SW 1271 (cell line): ENCODE data around the gene NACA2.
"Not testable (repeated sequence)": the region's sequence is repeated elsewhere in the genome, so short reads cannot be mapped to it uniquely, and the experiment has no call there.

Experiments
- DNase-seq, 2 experiments: peaks; one replicate each; lab custom pipeline; 2025; lab: John Stamatoyannopoulos, UW

The NACA2 gene

GRCh38 chr17:61575983-61576382, 15.0 kb downstream of the NACA2 start:
- no peak for DNase-seq

DNA sequence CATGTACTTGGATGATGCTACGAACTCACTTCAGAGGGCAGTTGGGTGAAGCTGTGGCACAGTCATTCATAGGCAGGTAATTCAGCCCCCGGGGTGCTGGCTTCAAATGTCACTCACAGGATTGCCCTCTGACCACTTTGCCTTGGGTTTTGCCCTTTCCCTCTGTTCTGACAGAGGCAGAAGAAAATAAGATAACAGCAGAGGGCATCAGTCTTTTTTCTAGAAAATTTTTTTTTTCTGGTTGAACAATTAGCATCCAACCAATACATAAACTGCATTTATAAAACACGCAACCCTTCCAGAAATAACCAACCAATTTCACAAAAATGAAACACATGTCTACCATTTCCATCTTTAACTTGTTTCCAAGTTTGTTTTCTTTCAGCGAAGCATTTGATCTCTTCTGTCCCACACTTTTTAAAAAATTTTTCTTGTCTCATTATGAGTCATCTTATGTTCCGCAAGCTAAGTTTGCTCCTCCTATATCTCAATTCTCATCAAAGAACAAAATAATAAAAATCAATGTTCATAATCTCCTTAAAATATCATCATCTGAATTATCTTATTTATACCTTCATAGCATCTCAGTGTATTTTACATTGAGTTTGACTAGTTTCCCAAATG, 15.6 kb downstream of the NACA2 start:
- no peak for DNase-seq

- DNase-seq: no peak
These were observed 16.3 kb downstream of the NACA2 start for GRCh38 chr17:61574542-61575351.

GRCh38 chr17:61572547-61572946, 18.5 kb downstream of the NACA2 start:
- DNase-seq: not testable (repeated sequence)

- no peak for DNase-seq
These were observed 19.4 kb downstream of the NACA2 start for GRCh38 chr17:61571624-61572023.

- DNase-seq: peak in 1 of 2 experiments; percentile 21
These were observed 20.9 kb downstream of the NACA2 start for GRCh38 chr17:61570118-61570517.

- DNase-seq: not testable (repeated sequence)
These were observed 21.5 kb downstream of the NACA2 start for GRCh38 chr17:61569525-61569924.

DNA sequence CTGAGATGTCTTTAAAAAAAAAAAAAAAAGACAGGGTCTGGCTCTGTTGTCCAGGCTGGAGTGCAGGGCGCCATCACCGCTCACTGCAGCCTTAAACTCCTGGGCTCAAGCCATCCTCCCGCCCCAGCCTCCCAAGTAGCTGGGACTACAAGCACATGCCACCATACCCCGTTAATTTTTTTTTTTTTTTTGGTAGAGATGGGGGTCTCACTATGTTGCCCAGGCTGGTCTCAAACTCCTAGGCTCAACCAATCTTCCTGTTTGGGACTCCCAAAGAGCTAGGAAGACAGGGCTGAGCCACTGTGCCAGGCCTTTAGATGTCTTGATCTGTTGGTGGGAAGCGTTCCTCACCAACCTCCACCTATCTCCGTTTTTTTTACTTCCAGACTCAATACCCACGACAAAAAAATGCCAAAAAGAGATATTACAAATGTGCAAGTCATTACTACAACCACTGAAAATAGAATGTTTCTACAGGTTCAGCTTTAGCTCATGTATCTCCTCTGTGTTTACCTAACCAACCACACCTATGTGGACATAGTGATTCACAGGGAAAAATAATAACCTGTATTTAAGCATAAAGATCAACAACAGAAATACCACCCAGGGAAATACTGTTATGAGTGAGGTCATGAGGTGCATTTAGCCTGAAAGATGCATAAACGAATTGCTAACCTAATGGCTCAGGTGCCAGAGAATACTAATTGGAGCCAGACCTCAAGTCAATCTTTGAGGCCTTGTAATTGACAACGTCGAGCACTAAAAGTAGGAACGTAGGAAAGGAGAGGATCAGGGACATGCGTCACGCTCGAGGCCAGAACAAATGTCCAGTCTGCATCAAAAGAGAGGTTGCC, 22.6 kb downstream of the NACA2 start:
- no peak for DNase-seq

DNA sequence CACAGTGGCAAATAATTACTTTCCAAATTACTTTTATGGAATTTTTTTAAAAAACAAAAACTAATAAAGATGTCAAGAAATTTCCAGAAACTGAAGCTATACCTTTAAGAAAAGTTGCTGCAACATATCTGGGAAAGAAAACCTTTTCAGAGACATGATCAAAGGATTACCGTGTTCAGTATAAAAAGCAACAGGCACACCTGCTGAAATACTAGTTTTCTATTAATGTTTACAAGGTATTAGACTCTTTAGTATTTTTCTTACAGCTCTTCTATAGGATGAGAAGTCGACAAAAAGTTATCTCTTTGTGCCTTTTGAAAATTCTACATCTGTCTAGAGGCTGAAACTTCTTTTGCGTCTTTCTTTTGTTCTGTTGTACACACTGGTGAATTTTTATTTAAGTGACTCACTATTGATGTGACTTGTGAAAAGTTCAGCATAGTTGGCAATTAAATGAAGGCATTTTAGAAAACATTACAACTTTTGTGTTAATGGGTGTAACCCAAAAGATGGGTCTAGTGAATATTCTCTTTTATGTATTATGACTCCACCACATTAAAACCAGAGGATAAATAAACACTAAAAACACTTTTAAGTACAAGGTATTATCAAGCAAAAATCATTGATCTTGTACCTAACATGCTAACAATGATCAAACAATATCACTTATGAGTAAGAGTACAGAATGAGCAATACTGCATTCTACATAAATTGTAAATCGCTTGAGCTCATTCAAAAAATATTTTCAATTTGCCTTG, 23.8 kb downstream of the NACA2 start:
- DNase-seq: no peak

- not testable (repeated sequence) for DNase-seq
These were observed 24.6 kb downstream of the NACA2 start for GRCh38 chr17:61566448-61566847.

- DNase-seq: not testable (repeated sequence)
These were observed 25.2 kb downstream of the NACA2 start for GRCh38 chr17:61565850-61566249.

- no peak for DNase-seq
These were observed 25.8 kb downstream of the NACA2 start for GRCh38 chr17:61565213-61565612.

GRCh38 chr17:61562287-61562686, 28.7 kb downstream of the NACA2 start:
- DNase-seq: no peak

DNA sequence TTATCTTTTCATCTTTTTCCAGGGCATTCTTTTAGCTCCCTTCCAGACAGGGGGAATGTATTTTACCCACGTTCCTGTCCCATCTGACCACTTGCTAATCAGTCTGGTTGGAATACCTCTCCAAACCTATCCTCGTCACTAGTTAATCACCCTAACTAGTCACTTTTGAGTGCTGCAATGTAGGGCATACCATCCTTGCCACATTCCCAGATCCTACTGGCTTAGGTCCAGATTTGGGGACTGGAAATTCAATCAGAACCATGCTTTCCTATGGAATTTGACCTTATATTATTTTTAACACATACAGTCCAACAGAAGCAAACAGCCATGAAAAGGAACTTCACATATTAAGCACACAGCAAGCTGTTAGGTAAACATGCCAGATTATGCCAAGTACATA, 29.7 kb downstream of the NACA2 start:
- no peak for DNase-seq

- DNase-seq: no peak
These were observed 30.9 kb downstream of the NACA2 start for GRCh38 chr17:61560071-61560470.

DNA sequence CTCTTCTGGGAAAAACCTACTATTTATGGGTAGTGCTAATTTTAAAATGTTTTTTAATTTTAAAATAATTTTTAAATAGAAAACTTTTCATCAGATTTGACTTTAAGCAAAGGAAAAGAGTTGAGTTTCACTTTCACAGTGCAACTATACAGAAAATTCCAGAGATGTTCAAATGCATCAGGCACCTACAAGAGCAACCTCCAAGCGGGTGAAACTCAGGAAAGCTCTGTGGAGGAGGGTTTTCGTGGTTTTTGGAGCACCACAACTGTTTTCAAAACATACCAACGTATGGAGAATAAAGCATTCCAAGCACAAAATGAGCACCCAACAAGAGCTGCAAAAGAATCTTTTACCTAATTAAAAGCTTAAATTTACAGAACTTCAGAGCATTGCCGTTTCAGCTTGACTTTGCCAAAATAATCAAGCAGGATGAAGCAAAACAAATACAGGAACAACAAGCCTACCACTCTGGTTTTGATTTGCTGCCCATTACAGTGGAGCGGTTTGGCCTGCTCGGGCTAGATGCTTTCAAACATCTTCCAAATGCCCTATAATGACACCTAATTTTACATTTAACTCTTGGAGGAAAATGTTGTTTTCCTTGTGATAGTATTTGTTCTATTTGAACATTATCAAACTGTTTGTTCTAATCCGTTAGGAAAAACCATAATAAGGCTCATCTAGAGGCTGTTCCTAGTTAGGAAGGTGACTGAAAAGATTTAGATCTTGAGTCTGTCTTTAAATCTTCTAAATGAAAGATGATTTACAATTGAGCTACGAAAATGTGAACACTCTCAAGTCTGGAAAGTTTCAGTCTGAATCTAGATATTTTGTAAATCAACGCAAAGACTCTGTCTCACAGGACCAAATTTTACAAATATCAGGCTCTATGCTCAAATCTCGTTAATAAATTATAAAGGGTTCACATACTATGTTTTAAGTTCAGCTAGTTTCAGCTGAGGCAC, 34.5 kb downstream of the NACA2 start:
- DNase-seq: no peak

GRCh38 chr17:61555127-61555566, 35.9 kb downstream of the NACA2 start:
- no peak for DNase-seq

DNA sequence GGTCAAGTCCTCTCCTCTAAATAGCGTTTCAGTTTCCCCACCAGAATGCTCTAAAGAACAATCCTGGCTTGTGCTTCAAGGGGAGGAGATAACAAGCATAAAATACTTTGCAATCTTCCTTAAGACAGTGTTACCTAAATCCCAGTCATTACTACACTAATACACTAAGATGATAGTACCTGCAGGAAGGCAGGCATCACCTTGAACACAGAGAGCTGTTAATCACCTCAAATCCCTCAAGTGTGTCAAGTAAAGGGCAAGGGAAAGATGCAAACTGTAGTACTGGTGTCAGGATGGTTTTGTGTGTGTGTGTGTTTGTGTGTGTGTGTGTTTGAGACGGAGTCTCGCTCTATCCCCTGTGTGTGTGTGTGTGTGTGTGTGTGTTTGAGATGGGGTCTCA, 36.8 kb downstream of the NACA2 start:
- no peak for DNase-seq

GRCh38 chr17:61552560-61552959, 38.5 kb downstream of the NACA2 start:
- not testable (repeated sequence) for DNase-seq

DNA sequence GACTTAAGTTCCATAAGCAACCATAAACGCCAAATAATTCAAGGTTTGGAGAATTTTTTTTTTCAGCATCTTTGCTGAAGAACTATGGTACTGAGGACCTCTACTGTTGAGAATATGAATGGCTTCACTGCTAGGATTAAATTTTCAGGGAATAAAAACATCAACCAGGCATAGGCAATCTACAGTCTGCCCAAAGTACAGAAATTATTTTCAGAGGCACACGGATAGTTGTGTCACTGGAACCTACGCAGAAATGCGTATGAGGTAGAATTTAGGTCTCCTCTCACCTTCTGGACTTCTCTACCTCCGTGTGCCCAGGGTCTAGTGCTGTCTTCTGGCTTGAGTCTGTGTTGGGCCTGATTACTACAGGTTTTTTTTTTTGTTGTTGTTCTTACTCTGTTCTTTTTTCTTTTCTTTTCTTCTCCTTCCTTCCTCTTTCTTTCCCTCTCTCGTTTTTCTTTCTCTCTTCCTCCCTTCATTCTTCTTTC, 39.7 kb downstream of the NACA2 start:
- DNase-seq: peak in 1 of 2 experiments; percentile 55
